Measurements from ENCODE around the gene HMGB4. TPM values are rescaled to one million over a fixed set of nuclear protein-coding genes. Genes with fewer than 3 reads are reported as not detected.

HMGB4 gene
- polyA plus RNA-seq, 1 donor (not counting 4 experiments of a cell fraction or from before 2014, with no cell fraction given) = not detected

DNA sequence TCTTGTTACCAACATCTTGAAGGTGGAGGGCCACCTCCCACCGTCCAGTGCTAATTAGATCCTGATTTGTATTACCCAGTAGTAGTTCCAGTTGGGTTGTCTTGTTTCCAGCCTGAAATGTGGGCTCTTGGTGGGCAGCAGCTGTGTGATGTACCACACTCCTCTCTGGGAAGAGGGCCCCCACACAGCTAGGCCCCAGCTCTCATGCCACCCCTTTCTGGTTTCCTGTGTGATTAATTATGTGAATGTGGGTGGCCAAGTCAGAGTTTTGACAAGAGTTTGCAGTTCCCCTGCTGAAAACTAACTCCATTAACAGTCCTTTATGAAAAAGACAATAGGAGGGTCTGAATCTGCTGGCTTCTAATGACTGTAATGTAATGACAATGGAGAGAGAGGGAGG, 3.8 kb downstream of the HMGB4 start:
- H3K36me3 ChIP-seq (ENCODE audit: control insufficient read depth in 2 of 2, extremely low read depth in 1 of 2, insufficient read depth in 2 of 2, low read length in 2 of 2) = no peaks in the 10 kb centered on the region
- H3K9ac ChIP-seq (ENCODE audit: control insufficient read depth, extremely low read depth, insufficient read depth, low read length) = no peak overlapping the region
- dilution Hi-C loops (cut with MboI; ENCODE audit: extremely low pct_ligation_motif_present, low sequenced_read_pairs) = no loop called here
- no peaks in the 10 kb centered on the region for H3K9me3 ChIP-seq (ENCODE audit: control insufficient read depth, low read depth, low read length)
- H2AFZ ChIP-seq (ENCODE audit: control insufficient read depth, low read length) = no peak overlapping the region
- no peak overlapping the region for H3K4me2 ChIP-seq (ENCODE audit: control insufficient read depth, extremely low read depth, insufficient read depth, low read depth, low read length)
- no peak overlapping the region for H3K27ac ChIP-seq (ENCODE audit: control insufficient read depth, insufficient read depth, low read length)
- H3K9me1 ChIP-seq (ENCODE audit: control insufficient read depth, extremely low read depth, insufficient read depth, low read length) = no peaks in the 10 kb centered on the region
- no peaks in the 10 kb centered on the region for H3K79me2 ChIP-seq (ENCODE audit: control insufficient read depth, insufficient read depth, low read length)
- DNase-seq (ENCODE audit: low read depth, low spot score) (no peak), FAIRE-seq (no peak)
- H4K20me1 ChIP-seq (ENCODE audit: control insufficient read depth, extremely low read depth, insufficient read depth, low read length) = no peaks in the 10 kb centered on the region
- TF ChIP-seq CTCF (optimal IDR thresholded peaks at IDR 0.05 in 1 of 3, IDR thresholded peaks at IDR 0.05 in 1 of 3, conservative IDR thresholded peaks at IDR 0.05 in 1 of 3; ENCODE audit: extremely low read depth in 1 of 3, insufficient read depth in 2 of 3, low read length in 3 of 3) (no peak), EZH2 (IDR thresholded peaks at IDR 0.05; ENCODE audit: low read length) (no peak)
- no peaks in the 10 kb centered on the region for H3K4me1 ChIP-seq (ENCODE audit: control insufficient read depth, extremely low read depth, insufficient read depth, low read length)
- no peaks in the 10 kb centered on the region for H3K27me3 ChIP-seq (ENCODE audit: control insufficient read depth, extremely low read depth, insufficient read depth, low read length)
- H3K4me3 ChIP-seq (ENCODE audit: control insufficient read depth in 2 of 3, extremely low read depth in 1 of 3, insufficient read depth in 2 of 3, low read depth in 1 of 3, low read length in 3 of 3) = no peak overlapping the region

DNA sequence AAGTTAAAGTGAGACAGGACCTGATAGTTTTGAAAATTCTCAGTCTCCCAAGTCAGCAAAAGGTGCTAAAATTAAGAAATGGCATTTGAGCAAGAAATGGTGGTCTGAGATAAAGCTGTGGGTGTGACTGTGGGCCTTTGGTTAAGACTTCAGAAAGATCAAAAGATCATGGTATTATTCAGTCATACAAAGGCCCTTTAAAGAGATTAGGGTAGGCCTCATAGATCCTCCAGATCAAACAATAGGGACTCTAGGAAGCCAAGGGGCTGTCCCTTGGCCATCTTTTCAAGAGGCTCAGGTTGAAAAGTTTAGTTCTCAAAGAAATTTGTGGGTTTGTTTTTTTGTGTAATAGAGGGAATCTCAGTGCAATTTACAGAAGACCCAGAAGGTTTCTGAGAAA, 8.4 kb downstream of the HMGB4 start:
- no peak for TF ChIP-seq CTCF (optimal IDR thresholded peaks at IDR 0.05 in 1 of 3, IDR thresholded peaks at IDR 0.05 in 1 of 3, conservative IDR thresholded peaks at IDR 0.05 in 1 of 3; ENCODE audit: extremely low read depth in 1 of 3, insufficient read depth in 2 of 3, low read length in 3 of 3)
- no peak for TF ChIP-seq EZH2 (IDR thresholded peaks at IDR 0.05; ENCODE audit: low read length)
- Histone ChIP-seq H3K9me3 (ENCODE audit: control insufficient read depth, low read depth, low read length) (peaks cover 6% of the 10 kb centered on the region), H3K36me3 (ENCODE audit: control insufficient read depth in 2 of 2, extremely low read depth in 1 of 2, insufficient read depth in 2 of 2, low read length in 2 of 2) (no peaks in the 10 kb centered on the region), H3K4me2 (ENCODE audit: control insufficient read depth, extremely low read depth, insufficient read depth, low read depth, low read length) (no peak overlapping the region), H3K4me3 (ENCODE audit: control insufficient read depth in 2 of 3, extremely low read depth in 1 of 3, insufficient read depth in 2 of 3, low read depth in 1 of 3, low read length in 3 of 3) (no peak overlapping the region), H3K27me3 (ENCODE audit: control insufficient read depth, extremely low read depth, insufficient read depth, low read length) (no peaks in the 10 kb centered on the region), H2AFZ (ENCODE audit: control insufficient read depth, low read length) (no peak overlapping the region), H3K9ac (ENCODE audit: control insufficient read depth, extremely low read depth, insufficient read depth, low read length) (no peak overlapping the region), H3K4me1 (ENCODE audit: control insufficient read depth, extremely low read depth, insufficient read depth, low read length) (peaks cover 10% of the 10 kb centered on the region), H3K79me2 (ENCODE audit: control insufficient read depth, insufficient read depth, low read length) (no peaks in the 10 kb centered on the region), H3K9me1 (ENCODE audit: control insufficient read depth, extremely low read depth, insufficient read depth, low read length) (no peaks in the 10 kb centered on the region), H3K27ac (ENCODE audit: control insufficient read depth, insufficient read depth, low read length) (no peak overlapping the region), H4K20me1 (ENCODE audit: control insufficient read depth, extremely low read depth, insufficient read depth, low read length) (no peaks in the 10 kb centered on the region)
- FAIRE-seq = no peak
- dilution Hi-C loops (cut with MboI; ENCODE audit: extremely low pct_ligation_motif_present, low sequenced_read_pairs) = no loop called here
- no peak for DNase-seq (ENCODE audit: low read depth, low spot score)

Data from keratinocyte (primary cell).